GM10248 (cell line): Measurements from ENCODE around the gene TMEM238.

Experiments used
- CTCF ChIA-PET: fragments of 300-600 bp; sonication (Branson Sonifier 250); formaldehyde crosslinking; extraction: SDS; loops from one replicate; lab custom pipeline; 2021; ENCODE audit warnings: antibody characterized with exemption; lab: Yijun Ruan, JAX
- POLR2A ChIA-PET: fragments of 350-650 bp; sonication (Branson Sonifier 250); formaldehyde crosslinking; extraction: SDS; loops from one replicate; lab custom pipeline; 2020; ENCODE audit warnings: antibody characterized with exemption; lab: Yijun Ruan, JAX
- DNase-seq: peaks from one replicate; pipeline ENCODE4 v3.0.0; 2012; ENCODE audit errors: extremely low spot score
- TF ChIP-seq, protein P1 (sequence below): IDR thresholded peaks from 2 replicates; pipeline ENCODE4 v1.5.1; 2012; ENCODE audit warnings: mild to moderate bottlenecking, low read depth; ENCODE audit errors: extremely low read depth, missing control alignments, control extremely low read depth

The TMEM238 gene

GRCh38 chr19:55341595-55342531 lies 42.2 kb downstream of the TMEM238 start:
- no peak for DNase-seq
- TF ChIP-seq, protein P1, sequence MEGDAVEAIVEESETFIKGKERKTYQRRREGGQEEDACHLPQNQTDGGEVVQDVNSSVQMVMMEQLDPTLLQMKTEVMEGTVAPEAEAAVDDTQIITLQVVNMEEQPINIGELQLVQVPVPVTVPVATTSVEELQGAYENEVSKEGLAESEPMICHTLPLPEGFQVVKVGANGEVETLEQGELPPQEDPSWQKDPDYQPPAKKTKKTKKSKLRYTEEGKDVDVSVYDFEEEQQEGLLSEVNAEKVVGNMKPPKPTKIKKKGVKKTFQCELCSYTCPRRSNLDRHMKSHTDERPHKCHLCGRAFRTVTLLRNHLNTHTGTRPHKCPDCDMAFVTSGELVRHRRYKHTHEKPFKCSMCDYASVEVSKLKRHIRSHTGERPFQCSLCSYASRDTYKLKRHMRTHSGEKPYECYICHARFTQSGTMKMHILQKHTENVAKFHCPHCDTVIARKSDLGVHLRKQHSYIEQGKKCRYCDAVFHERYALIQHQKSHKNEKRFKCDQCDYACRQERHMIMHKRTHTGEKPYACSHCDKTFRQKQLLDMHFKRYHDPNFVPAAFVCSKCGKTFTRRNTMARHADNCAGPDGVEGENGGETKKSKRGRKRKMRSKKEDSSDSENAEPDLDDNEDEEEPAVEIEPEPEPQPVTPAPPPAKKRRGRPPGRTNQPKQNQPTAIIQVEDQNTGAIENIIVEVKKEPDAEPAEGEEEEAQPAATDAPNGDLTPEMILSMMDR, result no peak
- POLR2A ChIA-PET, result no interaction called here
- CTCF ChIA-PET, result no interaction called here

DNA sequence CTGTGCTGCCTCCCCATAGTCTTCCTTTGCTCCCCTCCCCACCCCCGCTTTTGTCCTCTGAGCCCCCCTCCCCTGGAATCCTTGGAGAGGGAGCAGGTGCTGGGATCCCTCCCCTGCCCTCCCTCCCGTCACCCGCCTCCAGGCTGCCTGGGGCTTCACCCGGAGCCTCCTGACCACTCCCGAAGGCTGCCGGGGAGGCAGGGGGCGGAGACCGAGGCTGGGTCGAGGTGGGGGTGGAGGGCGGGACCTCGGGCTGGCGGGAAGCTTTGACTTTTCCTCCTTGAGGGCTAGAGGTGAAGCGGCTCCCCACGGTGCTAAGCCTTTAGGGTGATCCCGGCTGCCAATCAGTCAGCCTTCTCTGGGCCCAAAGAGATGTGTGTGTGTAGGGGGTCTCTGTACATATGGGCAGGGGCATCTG lies 42.9 kb downstream of the TMEM238 start:
- TF ChIP-seq, protein P1, result no peak
- CTCF ChIA-PET, result interaction anchor here (1.0 to 1.1 kb wide), 2 partner anchors 40 to 61 kb away, joined by 3 read pairs; no protein-coding TSS in a partner anchor
- POLR2A ChIA-PET, result no interaction called here
- peak; percentile 91 for DNase-seq

DNA sequence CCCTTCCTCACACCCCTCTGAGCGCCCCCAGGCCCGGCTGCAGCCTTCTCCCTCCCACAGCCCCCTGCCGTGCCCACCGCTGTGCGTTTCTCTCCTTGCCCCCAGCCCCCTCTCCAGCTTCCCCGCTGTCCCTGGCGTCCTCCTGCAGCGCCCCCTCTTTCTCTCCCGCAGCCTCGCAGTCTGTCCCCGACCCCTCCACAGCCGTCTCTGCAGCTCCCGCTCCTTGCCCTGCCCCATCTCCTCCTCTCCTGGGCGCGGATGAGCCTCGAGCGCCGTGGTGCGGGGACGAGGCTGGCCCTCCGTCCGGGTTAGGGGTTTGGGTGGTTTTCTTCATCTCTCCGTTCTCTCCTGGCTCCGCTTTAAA lies 43.3 kb downstream of the TMEM238 start:
- CTCF ChIA-PET, result interaction anchor here (1.0 to 1.1 kb wide), 2 partner anchors 39 to 61 kb away, joined by 3 read pairs; no protein-coding TSS in a partner anchor

DNA sequence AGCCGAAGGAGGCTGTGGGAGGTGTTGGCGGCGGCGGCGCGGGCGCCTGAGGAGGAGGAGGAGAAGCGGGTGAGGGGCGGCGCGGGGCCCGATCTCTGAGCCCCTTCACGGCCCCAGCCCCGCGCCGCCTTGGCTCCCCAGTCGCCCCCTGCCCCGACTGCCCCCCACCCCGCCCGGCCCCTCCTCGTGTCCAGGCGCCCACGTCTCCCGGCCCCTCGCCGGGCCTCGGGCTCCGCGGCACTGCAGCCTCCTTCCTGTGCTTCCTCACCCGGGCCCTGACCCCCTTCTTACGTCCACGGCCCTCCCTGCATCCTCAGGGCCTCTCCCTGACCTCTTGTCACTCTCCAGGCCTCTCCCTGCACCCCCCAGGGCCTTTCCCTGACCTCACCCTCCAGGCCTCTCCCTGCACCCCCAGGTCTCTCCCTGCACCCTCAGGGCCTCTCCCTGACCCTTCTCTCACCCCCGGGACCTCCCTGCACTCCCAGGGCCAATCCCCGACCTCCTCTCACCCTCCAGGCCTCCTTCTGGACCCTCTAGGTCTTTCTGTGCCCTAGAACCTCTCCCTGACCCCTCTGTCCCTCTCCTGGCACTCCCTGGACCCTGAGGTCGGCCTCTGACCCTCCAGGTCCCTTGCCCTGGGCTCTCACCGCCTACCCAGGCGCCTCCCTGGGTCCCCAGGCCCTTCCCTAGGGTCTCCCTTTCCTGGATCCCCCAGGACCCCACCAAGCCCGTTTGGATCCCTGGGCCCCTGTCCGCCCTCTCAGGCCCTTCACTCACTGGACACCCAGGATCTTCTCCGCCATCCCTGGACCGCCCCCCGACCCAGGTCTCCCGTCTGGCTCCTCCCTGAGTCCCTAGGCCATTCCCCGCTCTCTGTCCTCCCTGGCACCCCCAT lies 44.0 kb downstream of the TMEM238 start:
- ChIA-PET POLR2A (interaction anchor here (0.6 to 1.8 kb wide), 8 partner anchors 10 to 121 kb away, joined by 3 to 12 read pairs (median 3); partner anchors contain the start of genes ISOC2, TMEM150B and UBE2S), CTCF (interaction anchor here (0.6 to 4.3 kb wide), 11 partner anchors 9 to 165 kb away, joined by 3 to 43 read pairs (median 3); partner anchors contain the start of genes TMEM238 and ZNF628)
- no peak for DNase-seq
- TF ChIP-seq, protein P1, result no peak

More for the DNA sequence above, 43.3 kb downstream of the TMEM238 start:
- POLR2A ChIA-PET, result no interaction called here
- TF ChIP-seq, protein P1, result peak; percentile 29
- DNase-seq, result no peak

DNA sequence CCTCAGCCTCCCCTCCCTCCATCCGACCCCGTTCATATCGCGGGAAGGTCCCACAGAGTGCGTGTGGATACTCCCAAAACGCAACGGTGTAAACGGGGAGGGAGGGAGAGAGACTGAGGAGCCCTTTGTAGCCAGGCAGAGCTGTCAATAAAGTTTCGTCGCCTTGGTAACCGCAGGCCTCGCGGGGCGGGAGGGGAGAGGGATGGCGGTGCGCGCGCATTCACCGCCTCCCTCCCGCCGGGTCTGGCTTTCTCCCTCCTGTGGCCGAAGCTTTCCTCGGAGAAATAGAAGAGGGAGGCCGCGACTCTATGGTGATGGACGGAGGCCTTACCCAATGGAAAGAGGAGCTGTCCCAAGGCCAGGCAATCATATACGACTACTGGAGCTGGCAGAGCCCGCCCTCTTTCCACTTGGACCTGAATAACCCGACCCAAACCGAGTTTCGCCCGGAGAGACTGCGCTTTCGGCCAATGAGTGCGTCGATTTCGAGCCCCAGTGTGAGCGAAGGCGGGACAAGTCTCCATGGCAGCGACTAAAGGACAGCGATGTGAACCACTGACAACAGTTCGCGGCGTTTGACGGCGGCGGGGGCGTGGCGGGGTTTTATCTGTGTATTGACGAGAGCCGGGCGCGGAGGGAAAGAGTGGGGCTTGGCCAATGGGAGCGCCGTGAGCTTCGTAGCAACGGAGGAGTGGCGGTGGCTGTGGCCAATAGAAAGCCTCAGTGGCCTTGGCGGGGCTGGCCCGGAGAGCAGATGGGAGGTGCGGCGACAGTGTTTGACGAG lies 44.8 kb downstream of the TMEM238 start, which contains the start of gene KMT5C:
KMT5C (plus strand) TSS at position 772 of the 784 bp plus-strand sequence. CDS start 2,061 bp downstream, outside the sequence.
- ChIA-PET CTCF (interaction anchor here (0.6 to 4.3 kb wide), 14 partner anchors 10 to 165 kb away, joined by 3 to 43 read pairs (median 3); partner anchors contain the start of genes TMEM238 and ZNF628), POLR2A (interaction anchor here (0.6 to 1.8 kb wide), 15 partner anchors 11 to 315 kb away, joined by 3 to 12 read pairs (median 3); partner anchors contain the start of genes ISOC2, TMEM150B, U2AF2 and UBE2S)
- DNase-seq, result peak; percentile 98
- TF ChIP-seq, protein P1, result no peak
